Measurements from ENCODE around the gene FXR1. TPM values are rescaled to one million over a fixed set of nuclear protein-coding genes. Genes with fewer than 3 reads are reported as not detected.
"Not testable (repeated sequence)": the region's sequence is repeated elsewhere in the genome, so short reads cannot be mapped to it uniquely, and the experiment has no call there.

The FXR1 gene
- total RNA-seq, 1 donor from 2014 or later: 118 TPM

DNA sequence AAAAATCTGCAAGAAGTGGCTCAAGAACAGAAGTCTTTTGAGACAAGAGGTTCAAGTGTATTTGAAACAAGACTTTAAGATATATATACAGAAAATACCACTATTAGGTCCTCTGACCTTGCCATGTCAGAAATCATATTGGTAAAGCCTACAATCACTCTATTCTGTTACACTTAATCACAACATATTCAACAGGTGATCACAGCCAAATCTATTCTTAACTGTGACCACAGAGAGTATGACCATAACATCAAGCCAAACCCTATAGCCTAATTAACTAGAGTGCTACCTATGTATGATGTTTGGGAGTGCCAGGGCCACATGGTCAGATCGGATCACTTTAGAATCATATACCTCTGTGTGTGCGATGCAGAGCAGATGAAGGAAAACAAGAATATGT is 74.9 kb downstream of the FXR1 start:
- no peak overlapping the region for H3K27ac Mint-ChIP-seq (ENCODE audit: unreplicated experiment)
- H3K27me3 Mint-ChIP-seq (ENCODE audit: low read depth): no peaks in the 10 kb centered on the region
- H3K9me3 Mint-ChIP-seq (ENCODE audit: low read depth): no peaks in the 10 kb centered on the region
- no peak overlapping the region for H3K4me3 Mint-ChIP-seq (ENCODE audit: unreplicated experiment)
- H3K36me3 Mint-ChIP-seq (ENCODE audit: low read depth): no peaks in the 10 kb centered on the region
- no peak for TF ChIP-seq CTCF (IDR thresholded peaks at IDR 0.05)
- peaks cover 16% of the 10 kb centered on the region for H3K4me1 Mint-ChIP-seq (ENCODE audit: low read depth)
- DNase-seq (ENCODE audit: low spot score): no peak

DNA sequence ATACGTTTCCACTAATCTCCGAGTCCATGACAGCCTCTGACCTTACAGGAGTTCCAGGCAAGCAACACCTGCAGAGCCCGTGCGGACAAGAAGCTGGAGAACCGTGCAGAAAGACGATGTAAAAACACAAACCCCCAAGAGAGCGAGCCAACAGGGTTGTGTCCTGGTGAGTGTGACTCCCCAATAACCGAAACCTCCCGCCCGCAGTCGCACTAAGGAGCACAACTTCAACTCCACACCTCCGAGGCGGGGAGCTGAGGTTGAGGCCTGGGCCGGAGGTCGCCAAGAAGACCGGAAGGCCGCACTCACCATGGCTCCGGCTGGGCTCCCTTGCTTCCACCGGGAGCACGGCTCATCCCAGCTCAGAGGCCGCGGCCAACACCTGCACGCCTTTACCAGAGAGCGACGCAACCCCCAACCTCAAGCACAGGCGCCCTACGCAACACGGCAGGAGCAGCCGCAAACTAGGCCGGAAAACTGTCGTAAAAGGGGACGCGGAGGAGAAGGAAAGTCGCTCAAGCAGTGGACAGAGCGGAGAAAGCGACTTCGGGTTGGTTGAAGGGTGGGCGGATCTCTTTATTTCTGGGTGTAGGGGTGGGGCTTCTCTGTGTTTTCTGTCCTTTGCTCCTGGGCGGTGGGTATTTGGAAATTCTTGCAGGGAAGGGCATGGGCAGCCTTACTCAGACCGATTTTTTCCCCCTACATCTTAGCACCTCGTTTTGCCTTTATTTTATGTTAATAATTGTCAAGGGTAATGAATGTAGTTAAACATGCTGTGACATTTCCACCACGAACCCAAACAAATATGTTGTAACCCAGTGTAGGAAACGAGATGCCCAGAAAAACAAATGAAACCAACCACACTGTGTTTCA is 77.1 kb downstream of the FXR1 start, which contains the start of gene DNAJC19:
Gene DNAJC19, minus strand, starts transcription at position 446 of the 873 bp plus-strand sequence. Its CDS starts 134 bp downstream, at position 312.
- Mint-ChIP-seq H3K4me1 (ENCODE audit: low read depth) (peaks cover 16% of the 10 kb centered on the region), H3K36me3 (ENCODE audit: low read depth) (no peaks in the 10 kb centered on the region), H3K9me3 (ENCODE audit: low read depth) (no peaks in the 10 kb centered on the region), H3K27ac (ENCODE audit: unreplicated experiment) (peak within 1 kb of the TSS; percentile 93), H3K27me3 (ENCODE audit: low read depth) (peaks cover 11% of the 10 kb centered on the region), H3K4me3 (ENCODE audit: unreplicated experiment) (peak within 1 kb of the TSS; percentile 83)
- peak; percentile 94 for DNase-seq (ENCODE audit: low spot score)
- no peak for TF ChIP-seq CTCF (IDR thresholded peaks at IDR 0.05)

DNA sequence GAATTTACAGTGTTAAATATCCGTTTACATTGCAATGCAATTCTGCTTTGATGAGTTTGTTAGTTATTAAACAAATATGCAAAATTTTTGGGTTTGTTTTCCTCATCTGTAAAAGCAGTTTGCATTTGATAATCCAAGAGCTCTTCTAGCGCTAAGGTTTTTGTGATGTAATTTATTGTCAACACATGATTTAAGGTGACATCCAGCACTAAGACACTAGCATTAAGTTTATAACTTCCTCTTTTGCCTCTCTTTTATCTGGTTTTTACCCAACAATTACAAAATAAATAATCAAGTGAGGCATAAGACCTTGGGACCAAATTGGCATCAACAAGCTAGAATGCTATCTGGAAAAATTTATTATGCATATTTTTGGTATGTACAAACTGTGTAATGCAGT is 78.0 kb downstream of the FXR1 start:
- H3K27ac Mint-ChIP-seq (ENCODE audit: unreplicated experiment): no peak overlapping the region
- H3K4me3 Mint-ChIP-seq (ENCODE audit: unreplicated experiment): no peak overlapping the region
- H3K9me3 Mint-ChIP-seq (ENCODE audit: low read depth): no peaks in the 10 kb centered on the region
- H3K4me1 Mint-ChIP-seq (ENCODE audit: low read depth): peaks cover 16% of the 10 kb centered on the region
- no peak for DNase-seq (ENCODE audit: low spot score)
- peaks cover 15% of the 10 kb centered on the region for H3K27me3 Mint-ChIP-seq (ENCODE audit: low read depth)
- TF ChIP-seq CTCF (IDR thresholded peaks at IDR 0.05): no peak
- H3K36me3 Mint-ChIP-seq (ENCODE audit: low read depth): no peaks in the 10 kb centered on the region

DNA sequence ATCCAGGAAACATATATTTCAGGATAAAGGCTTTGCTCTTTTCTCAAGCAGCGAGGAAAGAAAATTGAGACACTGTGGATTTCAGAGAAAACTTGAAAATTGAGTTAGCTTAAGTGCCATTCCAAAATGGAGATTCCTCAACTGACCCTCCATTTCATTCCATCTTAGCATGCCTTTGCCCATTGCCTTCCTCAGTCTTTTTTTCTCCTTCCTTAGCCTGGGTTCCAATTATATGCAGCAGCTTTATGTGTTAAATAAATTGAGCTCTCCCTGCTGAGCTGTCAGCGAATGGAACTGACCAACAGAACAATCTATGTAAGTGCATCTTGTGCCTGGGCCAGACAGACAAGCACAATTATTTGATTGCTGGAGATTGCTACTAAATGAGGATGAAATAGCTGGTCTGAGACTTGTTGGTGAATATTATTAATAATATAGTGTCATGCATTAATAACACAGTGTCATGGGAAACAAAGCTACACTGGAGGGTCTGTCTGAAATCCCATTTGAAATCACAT is 84.0 kb downstream of the FXR1 start:
- TF ChIP-seq CTCF (IDR thresholded peaks at IDR 0.05): no peak
- no peak for DNase-seq (ENCODE audit: low spot score)
- H3K4me1 Mint-ChIP-seq (ENCODE audit: low read depth): no peaks in the 10 kb centered on the region
- no peaks in the 10 kb centered on the region for H3K36me3 Mint-ChIP-seq (ENCODE audit: low read depth)
- H3K4me3 Mint-ChIP-seq (ENCODE audit: unreplicated experiment): no peak overlapping the region
- no peak overlapping the region for H3K27ac Mint-ChIP-seq (ENCODE audit: unreplicated experiment)
- peaks cover 12% of the 10 kb centered on the region for H3K9me3 Mint-ChIP-seq (ENCODE audit: low read depth)
- peaks cover 24% of the 10 kb centered on the region for H3K27me3 Mint-ChIP-seq (ENCODE audit: low read depth)

DNA sequence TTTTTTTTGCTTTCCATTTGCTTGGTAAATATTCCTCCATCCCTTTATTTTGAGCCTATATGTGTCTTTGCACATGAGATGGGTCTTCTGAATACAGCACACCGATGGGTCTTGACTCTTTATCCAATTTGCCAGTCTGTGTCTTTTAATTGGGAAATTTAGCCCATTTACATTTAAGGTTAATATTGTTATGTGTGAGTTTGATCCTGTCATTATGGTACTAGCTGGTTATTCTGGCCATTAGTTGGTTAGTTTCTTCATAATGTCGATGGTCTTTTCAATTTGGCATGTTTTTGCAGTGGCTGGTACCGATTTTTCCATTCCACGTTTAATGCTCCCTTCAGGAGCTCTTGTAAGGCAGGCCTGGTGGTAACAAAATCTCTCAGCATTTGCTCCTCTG is 89.9 kb downstream of the FXR1 start:
- H3K4me3 Mint-ChIP-seq (ENCODE audit: unreplicated experiment); H3K4me1 Mint-ChIP-seq (ENCODE audit: low read depth); DNase-seq (ENCODE audit: low spot score); H3K36me3 Mint-ChIP-seq (ENCODE audit: low read depth); H3K27ac Mint-ChIP-seq (ENCODE audit: unreplicated experiment); H3K27me3 Mint-ChIP-seq (ENCODE audit: low read depth): not testable (repeated sequence)
- peaks cover 29% of the 10 kb centered on the region for H3K9me3 Mint-ChIP-seq (ENCODE audit: low read depth)

DNA sequence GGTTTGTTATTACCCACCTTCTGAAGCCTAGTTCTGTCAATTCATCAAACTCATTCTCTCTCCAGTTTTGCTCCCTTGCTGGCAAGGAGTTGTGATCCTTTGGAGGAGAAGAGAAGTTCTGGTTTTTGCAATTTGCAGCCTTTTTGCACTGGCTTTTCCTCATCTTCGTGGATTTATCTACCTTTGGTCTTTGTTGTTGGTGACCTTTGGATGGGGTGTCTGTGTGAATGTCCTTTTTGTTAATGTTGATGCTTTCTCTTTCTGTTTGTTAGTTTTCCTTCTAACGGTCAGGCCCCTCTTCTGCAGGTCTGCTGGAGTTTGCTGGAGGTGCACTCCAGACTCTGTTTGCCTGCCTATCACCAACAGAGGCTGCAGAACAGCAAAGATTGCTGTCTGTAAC is 91.0 kb downstream of the FXR1 start:
- not testable (repeated sequence) for H3K27me3 Mint-ChIP-seq (ENCODE audit: low read depth); H3K36me3 Mint-ChIP-seq (ENCODE audit: low read depth); H3K4me3 Mint-ChIP-seq (ENCODE audit: unreplicated experiment); H3K4me1 Mint-ChIP-seq (ENCODE audit: low read depth); DNase-seq (ENCODE audit: low spot score); H3K27ac Mint-ChIP-seq (ENCODE audit: unreplicated experiment)
- peaks cover 32% of the 10 kb centered on the region for H3K9me3 Mint-ChIP-seq (ENCODE audit: low read depth)
